ENCODE results near the gene PREX1.
A peak's percentile ranks its signal among the peaks of the same experiment; 100 is the strongest.

Gene PREX1

DNA sequence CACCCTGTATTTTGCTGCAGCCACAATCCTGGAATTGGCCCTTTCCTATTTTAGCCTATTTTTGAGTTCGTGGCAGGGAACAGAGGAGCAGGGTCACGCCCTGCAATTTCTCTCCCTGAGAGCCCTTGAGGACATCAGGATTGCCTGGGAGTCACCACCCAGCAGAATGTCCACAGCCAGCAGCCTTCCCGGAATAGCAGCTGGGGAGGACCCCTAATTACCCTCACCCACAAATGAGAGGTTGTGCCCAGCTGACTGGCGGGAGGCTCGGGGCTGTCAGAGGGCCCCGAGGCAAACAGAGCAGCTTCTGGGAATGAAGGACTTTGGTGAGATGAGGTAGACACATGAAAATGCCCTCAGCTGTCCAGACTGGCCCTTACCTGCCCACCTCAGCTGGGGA is 165.1 kb downstream of the PREX1 start:
- no peak for DNase-seq (ENCODE audit: low spot score)
- TF ChIP-seq, protein P1, sequence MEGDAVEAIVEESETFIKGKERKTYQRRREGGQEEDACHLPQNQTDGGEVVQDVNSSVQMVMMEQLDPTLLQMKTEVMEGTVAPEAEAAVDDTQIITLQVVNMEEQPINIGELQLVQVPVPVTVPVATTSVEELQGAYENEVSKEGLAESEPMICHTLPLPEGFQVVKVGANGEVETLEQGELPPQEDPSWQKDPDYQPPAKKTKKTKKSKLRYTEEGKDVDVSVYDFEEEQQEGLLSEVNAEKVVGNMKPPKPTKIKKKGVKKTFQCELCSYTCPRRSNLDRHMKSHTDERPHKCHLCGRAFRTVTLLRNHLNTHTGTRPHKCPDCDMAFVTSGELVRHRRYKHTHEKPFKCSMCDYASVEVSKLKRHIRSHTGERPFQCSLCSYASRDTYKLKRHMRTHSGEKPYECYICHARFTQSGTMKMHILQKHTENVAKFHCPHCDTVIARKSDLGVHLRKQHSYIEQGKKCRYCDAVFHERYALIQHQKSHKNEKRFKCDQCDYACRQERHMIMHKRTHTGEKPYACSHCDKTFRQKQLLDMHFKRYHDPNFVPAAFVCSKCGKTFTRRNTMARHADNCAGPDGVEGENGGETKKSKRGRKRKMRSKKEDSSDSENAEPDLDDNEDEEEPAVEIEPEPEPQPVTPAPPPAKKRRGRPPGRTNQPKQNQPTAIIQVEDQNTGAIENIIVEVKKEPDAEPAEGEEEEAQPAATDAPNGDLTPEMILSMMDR (IDR thresholded peaks at IDR 0.05; ENCODE audit: extremely low read depth, missing control alignments): no peak

DNA sequence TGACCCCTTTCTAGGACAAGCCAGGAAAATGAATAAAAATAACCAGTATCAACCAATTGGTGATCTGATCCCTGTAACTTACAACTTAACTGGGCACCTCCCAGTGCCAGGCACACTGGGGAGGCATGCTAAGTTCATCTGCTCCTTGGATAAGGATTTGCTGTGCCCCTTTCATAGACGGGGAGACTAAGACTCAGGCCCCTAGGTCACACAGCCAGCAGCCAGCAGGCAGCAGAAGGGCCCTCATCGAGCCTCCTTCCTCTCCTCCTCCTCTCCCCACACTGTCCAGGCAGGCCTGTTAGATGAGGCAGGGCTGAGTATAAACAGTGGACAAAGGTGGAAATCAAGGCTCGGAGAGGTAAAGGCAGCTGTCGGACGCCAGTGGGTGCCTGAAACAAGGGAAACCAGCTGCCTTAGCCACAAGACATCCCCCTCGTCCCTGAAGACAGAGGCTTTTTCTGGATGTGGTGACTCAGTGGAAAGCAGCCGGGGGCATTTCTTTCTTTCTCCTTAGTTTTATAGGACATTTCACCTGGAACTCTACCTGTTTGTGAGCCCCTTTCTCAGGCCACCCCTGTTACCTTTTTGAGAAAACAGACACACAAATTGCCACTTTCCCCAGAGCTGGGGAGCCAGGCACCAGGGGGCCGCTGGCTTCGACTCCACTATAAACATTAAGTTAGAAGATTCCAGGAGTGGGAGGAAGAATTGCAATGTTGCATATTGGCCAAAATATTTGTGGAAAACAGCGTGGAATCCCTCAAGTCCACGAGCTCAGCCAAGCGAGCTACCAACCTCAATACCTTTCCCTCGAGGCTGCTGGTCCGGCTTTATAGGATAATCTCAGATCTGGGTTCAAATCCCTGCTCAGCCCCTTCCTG is 166.0 kb downstream of the PREX1 start:
- no peak for DNase-seq (ENCODE audit: low spot score)
- TF ChIP-seq, protein P1 (IDR thresholded peaks at IDR 0.05; ENCODE audit: extremely low read depth, missing control alignments): no peak

DNA sequence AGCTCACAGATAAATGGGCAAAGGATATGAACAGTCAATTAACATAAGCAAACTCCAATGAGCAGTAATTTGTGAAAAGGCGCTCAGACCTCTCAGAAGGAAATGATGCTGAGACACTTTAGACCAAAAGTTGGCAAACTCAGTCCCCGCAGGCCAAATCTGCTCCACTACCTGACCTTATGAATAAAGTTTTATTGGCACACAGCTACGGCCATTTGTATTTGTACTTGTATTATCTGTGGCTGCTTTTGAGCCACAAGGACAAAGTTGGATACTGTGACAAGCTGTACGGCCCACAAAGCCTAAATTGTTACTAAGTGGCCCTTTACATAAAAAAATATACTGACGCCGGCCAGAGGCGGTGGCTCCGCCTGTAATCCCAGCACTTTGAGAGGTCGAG is 167.0 kb downstream of the PREX1 start:
- TF ChIP-seq, protein P1 (IDR thresholded peaks at IDR 0.05; ENCODE audit: extremely low read depth, missing control alignments): no peak
- DNase-seq (ENCODE audit: low spot score): no peak

- DNase-seq (ENCODE audit: low spot score): no peak
Measured at GRCh38 chr20:48659858-48660257, 167.9 kb downstream of the PREX1 start.

DNA sequence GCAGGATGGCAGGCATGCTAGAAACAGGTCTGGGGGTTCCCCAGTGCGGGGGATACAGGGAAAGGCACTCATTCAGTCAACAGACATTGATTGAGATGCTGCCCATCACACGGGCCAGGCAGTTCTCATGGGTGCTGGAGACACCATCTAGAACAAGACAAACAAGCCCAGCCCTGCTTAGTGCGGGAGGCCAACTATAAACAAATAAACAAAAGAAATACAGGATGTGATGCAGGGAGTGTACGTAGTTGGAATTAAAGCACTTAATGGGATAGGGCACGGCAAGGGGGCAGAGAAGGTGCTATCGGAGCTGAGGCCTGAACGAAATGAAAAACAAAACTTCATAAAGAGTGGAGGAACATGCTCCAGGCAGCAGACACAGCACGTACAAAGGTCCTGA is 169.3 kb downstream of the PREX1 start:
- DNase-seq (ENCODE audit: low spot score): no peak
- TF ChIP-seq, protein P1 (IDR thresholded peaks at IDR 0.05; ENCODE audit: extremely low read depth, missing control alignments): no peak

More at GRCh38 chr20:48659858-48660257, 167.9 kb downstream of the PREX1 start:
- TF ChIP-seq, protein P1 (IDR thresholded peaks at IDR 0.05; ENCODE audit: extremely low read depth, missing control alignments): no peak

DNA sequence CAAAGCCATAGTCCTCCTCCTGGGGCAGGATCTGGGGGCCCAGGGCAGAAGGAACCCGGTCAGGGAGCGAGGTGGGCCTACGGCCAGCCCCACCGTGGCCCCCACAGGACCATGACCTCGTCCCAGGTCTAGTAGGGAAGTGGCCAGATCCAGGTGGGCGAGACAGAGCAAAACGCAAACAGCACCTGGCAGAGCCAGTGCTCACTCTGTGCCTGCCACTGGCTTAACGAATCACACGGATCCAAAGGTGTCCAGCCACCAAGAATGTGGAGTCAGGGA is 169.7 kb downstream of the PREX1 start:
- DNase-seq (ENCODE audit: low spot score): no peak
- TF ChIP-seq, protein P1 (IDR thresholded peaks at IDR 0.05; ENCODE audit: extremely low read depth, missing control alignments): no peak

DNA sequence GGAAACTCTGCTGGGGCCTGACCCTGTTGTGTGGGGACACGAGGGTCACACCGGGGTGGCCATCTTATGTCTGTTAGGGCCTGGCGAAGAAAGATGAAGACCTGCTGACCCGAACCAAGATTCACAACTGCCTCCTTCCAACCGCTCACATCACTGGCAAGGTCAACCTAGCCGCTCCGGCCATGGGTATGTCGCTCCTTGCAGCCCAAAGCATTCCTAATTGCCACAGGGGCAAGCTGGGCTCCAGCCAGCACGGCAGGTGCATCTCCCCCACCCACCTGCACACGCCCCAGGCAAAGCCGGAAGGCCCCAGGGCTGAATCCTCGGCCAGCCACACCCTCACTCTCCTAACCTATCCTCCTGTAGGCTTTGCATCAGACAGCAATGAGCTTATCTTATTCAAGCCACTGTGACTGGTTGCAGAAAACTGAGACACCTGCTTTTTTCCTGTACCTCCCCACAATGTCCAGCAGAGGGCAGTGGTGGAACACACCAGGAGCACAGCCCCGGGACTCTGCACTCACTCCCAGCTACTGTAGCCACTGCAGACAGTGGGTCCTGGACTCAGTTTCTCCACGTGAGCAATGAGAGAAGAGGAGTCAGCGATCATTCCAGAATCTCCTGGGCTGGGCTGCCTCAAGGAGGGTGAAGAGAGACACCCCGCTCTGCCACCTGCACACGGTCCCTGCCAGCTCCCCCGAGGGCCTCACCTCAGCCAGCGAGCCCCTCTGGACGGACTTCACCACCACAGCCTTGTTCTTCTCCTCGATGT is 170.2 kb downstream of the PREX1 start:
- TF ChIP-seq, protein P1 (IDR thresholded peaks at IDR 0.05; ENCODE audit: extremely low read depth, missing control alignments): peak; percentile 69
- DNase-seq (ENCODE audit: low spot score): peak; percentile 88

Measured in GM20000 (cell line).